ENCODE measurements around the gene RER1.
A peak's percentile ranks its signal among the peaks of the same experiment; 100 is the strongest.

RER1 gene

DNA sequence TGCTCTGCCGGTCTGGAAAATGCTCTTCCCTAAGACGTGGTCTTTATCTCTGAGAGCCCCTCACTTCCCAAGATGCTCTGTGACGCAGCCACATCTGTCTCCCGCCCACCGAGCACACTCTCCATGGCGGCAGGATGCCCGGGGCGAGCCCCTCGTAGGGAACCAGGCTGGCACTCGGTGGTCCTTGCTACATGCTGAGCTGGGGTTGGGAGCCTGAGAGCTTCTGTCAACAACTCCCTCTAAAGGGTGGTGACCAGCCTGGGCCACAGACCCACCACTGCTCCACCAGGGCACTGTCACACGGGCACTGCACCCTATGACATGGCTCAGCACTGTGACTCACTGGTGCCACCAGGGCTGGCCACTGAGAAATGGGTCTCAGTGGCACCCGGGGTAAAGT lies 18.1 kb downstream of the RER1 start:
- no peak for DNase-seq

DNA sequence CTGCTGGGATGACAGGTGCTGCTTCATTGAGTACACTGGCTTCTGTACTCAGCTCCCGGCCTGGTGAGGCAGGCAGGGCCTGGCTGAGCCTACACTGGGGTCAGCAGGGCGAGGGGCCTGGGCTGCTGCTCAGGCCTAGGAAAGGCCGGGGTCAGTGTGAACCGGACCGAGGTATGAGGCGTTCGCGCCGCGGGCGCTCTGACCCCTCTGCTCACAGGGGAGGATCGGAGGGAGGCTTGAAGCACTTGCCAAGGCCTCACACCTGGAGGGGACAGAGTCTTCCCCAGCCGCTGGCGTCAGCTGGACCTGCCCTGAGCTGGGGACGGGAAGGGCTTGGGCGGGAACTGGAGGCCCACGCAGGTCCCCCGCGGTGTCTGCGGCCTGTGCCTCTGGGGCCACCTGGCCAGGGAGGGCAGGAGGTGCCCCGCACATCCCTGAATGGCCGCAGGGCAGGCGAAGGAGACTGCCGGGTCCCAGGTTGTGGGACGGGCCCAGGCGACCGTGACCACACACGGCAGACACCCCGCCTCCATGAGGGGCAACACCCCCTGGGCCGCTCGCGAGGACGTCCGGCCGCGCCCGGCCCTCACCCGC lies 20.3 kb downstream of the RER1 start:
- DNase-seq, result no peak

GRCh38 chr1:2412395-2412772 lies 20.7 kb downstream of the RER1 start, which contains the start of gene PEX10:
Gene PEX10 (minus strand): TSS chr1:2412564. CDS start chr1:2412502, 62 bp downstream.
- DNase-seq, result peak; percentile 98

- DNase-seq, result peak; percentile 53
Observed at GRCh38 chr1:2412773-2413494, 21.3 kb downstream of the RER1 start.

DNA sequence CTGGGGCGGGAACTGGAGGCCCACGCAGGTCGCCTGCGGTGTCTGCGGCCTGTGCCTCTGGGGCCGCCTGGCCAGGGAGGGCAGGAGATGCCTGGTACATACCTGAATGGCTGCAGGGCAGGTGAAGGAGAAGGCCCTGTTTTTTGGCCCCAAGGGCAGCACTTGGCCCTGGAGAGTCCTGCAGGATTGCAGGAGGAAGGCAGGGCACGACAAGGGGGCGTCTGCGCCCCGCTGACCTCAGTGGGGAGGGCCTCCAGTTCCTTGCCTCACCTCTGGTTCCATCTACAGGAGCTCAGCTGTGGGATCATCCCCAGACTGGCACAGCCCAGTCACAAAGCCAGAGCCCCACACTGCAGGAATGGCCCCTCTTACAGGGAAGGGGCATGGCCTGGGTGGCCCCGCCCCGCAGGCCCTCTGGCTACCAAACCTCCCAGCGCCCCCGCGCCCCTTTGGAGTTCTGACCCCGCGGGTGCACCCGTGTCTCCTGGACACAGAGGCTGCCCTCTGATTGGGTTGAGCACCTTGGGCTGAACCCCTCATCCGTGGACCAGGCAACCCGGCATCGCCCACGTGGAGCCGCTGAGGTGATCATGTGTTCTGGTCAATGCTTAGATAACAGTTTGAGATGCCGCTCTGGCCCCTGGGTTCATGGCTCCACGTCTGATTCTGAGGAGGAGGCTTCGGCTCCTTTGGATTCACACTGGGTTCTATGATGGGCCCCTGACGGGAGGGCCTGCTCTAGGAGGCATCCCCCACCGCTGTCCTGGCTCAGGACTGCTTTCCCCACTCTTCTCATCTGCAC lies 22.1 kb downstream of the RER1 start:
- no peak for DNase-seq

- DNase-seq, result peak; percentile 65
Observed at GRCh38 chr1:2414297-2414958, 22.8 kb downstream of the RER1 start.

GRCh38 chr1:2415337-2415736 lies 23.7 kb downstream of the RER1 start:
- DNase-seq, result no peak

DNA sequence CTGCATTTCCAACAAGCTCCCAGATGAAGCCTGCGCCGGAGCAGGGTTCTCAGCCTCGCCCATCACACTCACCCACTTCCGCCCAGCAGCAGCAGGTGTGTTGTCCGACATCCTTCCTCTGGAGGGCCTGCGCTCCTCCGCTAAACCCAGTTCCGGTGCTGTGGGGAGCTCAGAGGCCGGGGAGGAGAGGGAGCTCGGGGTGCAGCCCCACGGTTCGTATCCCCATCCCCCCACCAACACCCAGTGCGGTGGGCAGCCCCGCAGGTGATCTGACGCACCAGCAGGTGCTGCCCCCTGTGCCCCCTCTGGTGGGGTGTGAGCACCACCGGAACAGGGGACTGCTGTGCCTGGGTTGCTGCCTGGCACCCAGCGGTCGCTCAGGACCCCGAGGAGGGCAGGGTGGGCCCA lies 24.2 kb downstream of the RER1 start:
- DNase-seq, result no peak

DNA sequence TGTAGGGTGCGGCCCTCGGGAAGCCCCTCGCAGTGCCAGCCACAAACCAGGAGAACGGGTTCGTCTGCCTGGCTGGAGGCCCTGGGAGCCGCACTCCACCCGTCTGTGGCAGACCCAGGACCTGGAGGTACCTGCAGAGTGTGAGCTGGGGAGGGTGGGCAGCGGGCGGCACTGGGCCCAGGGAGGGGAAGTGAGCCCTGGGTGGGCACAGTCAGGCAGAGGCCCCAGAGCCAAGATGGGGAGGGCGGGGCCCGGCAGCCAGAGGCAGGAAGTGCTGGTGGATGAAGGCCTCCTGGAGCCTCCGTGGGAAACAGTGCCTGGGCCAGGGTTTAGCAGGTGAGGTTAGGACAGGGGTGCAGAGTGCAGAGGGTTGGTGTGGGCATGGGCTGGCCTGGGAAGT lies 24.8 kb downstream of the RER1 start:
- DNase-seq, result no peak

- DNase-seq, result no peak
Observed at GRCh38 chr1:2417083-2417832, 25.6 kb downstream of the RER1 start.

GRCh38 chr1:2417833-2418225 lies 26.2 kb downstream of the RER1 start:
- DNase-seq, result no peak

DNA sequence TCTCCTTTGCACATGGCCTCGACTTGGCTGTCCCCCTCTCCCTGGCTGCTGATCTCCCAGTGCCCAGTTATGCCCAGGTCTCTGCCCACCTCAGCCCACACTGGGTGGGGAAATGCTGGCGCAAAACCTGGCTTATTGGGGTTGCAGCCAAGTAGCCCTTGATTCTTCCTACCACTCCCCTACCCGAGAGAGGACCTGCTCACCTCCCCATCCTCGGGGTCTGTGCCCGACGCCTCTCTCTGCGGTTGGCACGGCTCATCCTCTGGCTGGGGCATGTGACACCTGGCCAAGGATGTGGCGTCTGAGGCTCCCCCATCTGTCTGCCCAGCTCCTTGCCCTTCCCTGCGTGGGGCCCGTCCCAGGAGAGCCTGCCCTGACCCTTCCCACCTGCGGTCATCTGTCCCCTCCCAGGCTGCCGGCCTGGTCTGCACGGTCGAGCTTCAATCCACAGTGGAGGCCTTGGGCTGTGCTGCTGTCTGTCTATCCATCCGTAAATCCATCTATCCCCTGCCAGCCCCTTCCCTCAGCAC lies 27.2 kb downstream of the RER1 start:
- DNase-seq, result no peak

GRCh38 chr1:2419416-2419815 lies 27.8 kb downstream of the RER1 start:
- DNase-seq, result no peak

DNA sequence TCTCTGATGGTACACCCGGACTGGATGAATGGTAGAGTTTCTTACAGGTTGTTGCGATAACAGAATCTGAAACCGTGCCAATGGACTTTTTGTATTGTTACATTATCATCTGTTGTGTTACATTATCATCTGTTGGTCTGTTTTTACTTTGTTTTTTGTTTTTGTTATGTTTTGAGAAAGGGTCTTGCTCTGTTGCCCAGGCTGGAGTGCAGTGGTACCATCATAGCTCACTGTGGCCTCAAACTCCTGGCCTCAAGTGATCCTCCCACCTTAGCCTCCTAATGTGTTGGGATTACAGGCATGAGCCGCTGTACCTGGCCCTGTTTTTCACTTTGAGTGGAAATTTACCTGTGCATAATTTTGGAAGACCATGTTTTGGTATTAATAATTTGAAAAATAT lies 30.9 kb downstream of the RER1 start:
- no peak for DNase-seq

- no peak for DNase-seq
Observed at GRCh38 chr1:2425892-2426291, 34.3 kb downstream of the RER1 start.

GRCh38 chr1:2426540-2426939 lies 34.9 kb downstream of the RER1 start:
- no peak for DNase-seq

DNA sequence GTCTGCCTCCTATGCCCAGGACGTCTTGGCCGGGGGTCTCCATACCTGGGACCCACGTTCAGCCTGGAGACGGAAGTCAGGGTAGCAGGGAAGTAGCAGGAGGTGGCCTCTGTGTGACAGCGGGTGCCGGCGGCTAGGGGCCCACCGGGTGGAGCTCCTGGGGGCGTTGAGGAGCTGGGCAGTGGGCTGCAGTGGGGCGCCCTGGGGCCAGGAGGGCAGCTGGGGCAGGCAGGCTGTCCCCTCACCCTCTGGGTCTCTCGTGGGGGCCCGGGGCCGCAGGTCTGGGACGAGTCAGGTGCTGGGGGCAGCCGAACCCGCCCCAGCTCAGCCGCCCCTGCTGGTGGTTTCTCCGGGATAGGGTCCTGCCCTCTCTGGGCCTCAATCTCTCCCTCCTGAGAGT lies 35.4 kb downstream of the RER1 start:
- no peak for DNase-seq

- no peak for DNase-seq
Observed at GRCh38 chr1:2427976-2428375, 36.3 kb downstream of the RER1 start.

DNA sequence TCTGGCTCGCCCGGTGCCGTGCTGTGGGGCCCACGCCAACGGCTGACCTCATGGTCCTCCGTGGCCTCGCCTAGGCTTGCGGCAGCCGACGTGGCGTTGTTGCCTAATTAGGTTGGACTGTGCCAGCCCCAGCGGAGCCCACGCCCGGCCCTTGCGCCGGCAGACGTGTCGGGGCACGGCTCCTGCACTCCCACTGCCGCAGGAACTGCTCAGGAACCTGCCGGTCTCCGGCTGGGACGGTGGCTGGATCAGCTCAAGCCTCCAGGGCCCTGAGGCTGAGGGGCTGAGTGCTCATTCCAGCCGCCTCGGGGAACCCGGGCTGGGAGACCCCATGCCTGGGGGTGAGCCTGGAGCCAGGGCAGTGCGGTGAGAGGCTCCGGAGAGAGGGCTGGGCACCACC lies 36.8 kb downstream of the RER1 start:
- no peak for DNase-seq

GRCh38 chr1:2429780-2430591 lies 38.3 kb downstream of the RER1 start:
- no peak for DNase-seq

- DNase-seq, result no peak
Observed at GRCh38 chr1:2430592-2430973, 38.9 kb downstream of the RER1 start.

DNA sequence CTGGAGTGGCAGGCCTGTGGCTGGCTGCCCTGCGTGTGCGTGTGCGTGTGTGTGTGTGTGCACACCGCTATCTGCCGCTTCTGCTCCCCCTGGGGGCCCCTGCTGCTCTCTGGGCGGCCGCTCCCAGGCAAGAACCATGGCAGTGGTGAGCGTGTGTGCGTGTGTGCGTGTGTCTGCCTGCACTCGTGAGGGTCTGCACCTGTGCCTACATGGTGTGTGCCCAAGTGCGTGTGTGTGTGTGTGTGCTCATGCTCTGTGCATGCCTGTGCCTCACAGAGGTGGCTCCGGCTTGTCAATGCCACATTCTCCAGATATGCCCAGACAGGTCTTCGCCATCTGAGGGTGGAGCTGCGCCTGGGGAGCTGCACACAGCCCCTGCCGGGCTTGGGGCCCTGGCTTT lies 39.5 kb downstream of the RER1 start:
- no peak for DNase-seq
